TTC549 (cell line): ENCODE data around the gene PRKG1.

Experiments used
- FAIRE-seq: peaks from 2 replicates; lab custom pipeline; 2012; peaks lifted over from hg19 to GRCh38; lab: Jason Lieb, UNC

Gene PRKG1

DNA sequence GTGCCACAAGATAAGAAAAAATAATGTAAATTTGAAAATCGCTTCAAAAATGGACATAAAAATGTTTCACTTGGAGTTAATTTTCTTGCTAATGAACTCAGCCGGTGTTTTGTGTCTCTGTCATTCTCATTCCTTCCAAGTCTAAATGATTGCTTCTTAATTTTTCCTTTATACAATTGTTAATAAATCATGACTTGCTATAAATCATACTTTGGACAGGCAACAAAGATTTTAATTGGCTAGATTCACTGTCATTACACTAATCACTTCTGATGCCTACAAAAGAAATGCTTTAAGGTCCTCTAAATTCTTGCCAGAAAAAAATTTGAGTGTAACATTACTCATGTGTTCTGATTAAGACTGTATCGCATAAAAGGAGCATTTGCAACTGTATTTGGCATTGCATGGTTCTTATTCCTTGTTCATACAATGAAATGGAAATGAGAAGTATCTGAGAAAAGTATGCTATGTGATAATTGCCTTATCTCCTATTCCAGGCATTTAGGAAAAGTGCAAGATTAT lies 1000.3 kb downstream of the PRKG1 start:
- no peak for FAIRE-seq

DNA sequence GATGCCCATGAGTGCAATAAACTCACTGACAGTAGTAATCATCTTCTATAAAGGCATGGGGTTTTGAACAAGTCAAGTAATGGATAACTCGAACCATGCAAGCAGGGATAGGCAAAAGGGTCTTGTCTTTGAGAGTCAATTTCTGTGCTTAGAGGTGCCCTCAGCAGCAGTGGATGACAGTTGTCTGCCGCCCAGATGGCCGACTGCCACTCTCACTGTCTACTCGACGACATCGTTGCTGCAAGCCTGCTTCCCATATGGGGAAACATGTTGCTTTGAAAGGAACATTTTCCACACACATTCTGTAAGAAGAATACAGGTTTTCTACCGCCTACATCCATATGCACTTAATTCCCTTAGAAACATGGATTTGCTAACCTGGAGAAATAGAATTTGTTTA lies 1003.5 kb downstream of the PRKG1 start:
- no peak for FAIRE-seq

DNA sequence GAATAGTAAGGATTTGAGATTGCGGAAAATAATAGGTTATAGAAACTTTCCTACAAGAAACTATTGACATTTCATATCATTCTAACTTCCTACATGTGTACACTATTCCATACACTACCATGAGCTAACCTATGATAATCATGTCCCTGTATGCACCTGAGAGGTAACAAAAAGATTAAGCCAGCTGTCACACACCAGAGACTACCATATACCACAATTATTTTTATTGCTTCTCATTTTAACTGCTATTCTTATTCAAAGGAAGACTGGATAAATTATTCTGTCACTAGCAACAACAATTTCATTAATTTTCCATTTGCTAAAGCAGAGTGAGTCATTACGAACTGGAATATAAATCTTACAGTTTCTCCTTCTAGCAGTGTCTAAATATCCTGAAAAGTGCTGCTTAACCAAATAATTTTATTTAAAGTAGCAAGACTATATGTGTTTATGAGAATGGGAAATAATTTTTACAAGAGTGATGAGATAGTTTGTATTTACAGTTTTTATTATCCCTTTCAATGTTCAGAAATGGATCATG lies 1004.2 kb downstream of the PRKG1 start:
- no peak for FAIRE-seq

DNA sequence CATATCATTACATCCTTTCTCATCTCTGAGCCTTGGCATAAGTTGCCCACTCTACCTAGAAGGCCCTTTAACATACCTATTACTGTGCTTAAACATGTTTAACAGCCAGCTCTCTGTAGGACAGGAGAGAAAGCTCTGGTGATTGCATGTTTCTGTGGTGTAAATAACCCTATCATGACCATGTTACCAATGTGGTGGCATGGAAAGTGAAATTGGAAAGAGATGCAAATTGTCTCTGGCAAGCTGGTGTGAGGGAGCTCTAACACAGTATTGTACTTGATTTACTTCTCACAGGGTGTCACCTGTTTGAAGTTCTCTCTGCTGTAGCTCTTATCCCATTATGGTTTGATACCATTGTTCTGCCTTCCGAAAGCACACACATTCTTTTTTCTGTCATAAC lies 1008.0 kb downstream of the PRKG1 start:
- no peak for FAIRE-seq

DNA sequence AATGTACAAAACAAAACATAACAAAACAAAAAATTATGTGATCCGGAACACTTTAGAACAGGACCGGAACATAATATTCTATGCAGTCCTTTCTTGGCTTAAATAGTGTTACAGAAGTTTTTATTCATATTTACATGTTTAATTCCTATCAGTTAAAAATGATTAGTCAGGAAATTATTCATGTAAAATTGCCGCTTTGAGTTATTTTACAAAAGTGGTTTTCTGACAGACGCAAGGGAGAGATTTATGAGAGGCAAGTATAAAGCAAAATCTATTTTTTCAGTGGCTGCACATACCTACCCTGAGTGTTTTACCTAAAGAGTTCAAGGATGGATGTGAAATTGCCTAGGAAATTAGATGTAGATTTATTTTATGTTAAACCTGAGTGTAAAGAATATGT lies 1009.1 kb downstream of the PRKG1 start:
- no peak for FAIRE-seq

DNA sequence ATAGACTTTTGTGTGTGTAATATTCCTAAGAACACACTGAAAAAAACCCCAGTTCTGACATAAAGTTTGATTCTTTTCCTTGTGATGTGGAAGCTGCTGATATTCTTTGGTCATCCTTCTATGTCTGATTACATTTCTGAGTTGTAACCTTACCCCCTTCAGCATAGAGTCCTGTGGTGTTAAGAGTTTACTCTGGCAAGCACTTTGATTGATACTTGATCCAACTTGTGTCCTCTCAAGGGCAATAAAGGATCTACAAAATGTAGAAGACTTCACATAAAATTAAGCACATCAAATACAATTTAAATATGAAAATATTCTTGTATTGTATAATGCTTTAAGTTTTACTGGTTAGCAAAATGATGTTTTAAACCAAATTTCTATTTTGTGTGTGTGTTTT lies 1018.1 kb downstream of the PRKG1 start:
- no peak for FAIRE-seq

DNA sequence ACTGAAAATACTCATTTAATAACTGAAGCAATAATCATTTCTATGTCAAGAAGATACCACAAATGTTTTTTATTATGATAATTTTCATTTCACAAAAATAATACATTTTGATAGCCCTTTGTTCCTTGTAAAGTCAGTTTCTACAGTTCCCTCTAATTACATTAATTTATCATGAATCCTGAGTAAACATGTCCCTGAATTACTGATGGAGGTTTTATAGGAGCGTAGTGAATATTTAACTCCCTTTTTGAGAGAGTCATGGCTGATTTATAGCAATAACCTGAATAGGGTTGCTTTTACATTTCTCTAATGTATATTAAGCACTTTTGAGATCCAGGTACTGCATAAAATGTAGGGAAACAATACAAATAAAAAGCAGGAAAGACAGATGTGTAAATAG lies 1023.8 kb downstream of the PRKG1 start:
- FAIRE-seq = no peak

DNA sequence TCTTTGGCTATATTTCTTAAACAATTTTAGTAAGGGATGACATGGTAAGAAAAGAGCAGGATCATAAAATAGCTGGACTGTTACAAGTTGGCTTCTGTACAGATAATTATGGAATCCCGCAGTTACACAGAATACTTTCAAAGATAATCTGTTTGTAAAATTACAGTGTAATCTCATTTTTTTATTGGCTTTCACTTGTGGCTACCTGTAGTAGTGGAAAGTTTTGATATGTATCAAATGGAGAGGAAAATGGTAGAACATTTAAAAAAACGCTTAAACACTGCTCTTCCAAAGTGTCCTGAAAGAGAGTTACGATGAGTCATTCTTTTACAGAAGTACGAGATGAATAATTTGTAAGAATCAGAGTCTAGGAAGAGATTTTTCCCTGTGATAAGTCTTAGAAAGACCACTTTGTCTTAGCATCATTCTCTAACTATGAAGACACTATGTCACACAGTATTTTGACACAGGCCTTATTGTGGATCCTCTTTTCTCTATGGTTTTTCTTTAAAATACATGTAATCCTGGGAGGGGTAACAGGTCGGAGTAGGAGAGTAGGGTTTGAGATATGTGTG lies 1024.8 kb downstream of the PRKG1 start:
- no peak for FAIRE-seq

DNA sequence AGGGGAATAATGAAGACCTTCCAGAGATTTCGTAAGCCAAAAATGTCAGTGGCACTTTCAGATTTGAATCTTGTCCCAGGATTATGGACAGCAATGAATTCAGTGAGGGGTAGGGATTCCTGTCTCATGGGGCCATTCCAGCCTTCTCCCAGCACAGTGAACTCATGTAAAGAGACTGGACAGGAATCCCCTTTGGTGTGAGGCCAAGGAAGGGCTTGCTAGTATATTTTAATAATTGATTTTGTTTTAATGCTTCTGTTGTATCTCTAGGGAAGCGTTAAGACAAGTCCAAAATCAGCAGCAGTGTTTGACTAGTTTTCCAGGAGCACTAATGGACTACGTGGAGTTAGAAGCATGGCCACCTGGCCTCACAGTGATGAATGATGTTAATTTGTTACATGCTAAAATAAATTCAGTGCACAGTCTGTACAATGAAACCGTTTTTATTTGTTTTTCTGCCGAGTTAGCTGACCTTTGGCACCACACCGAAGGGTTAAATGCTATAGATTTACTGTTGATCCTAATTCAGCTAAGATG lies 1025.8 kb downstream of the PRKG1 start:
- FAIRE-seq = no peak

DNA sequence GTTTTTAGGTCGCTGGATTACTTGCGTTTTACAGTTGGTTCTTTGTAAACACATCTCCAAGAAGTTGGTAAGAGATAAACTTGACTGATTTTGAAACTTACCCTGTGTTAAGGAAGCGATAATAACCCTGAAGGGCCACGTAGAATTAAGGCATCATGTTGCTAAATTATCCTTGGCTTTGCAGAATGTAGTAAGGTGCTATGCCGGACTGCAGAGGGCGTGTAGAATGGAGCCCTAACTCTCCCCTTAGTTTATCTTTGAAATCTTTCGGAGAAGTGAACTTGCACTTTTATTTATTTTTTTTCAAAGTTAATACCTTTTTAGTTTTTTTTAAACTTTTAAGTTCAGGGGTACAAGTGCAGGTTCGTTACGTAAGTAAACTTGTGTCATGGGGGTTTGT lies 1031.0 kb downstream of the PRKG1 start:
- no peak for FAIRE-seq

DNA sequence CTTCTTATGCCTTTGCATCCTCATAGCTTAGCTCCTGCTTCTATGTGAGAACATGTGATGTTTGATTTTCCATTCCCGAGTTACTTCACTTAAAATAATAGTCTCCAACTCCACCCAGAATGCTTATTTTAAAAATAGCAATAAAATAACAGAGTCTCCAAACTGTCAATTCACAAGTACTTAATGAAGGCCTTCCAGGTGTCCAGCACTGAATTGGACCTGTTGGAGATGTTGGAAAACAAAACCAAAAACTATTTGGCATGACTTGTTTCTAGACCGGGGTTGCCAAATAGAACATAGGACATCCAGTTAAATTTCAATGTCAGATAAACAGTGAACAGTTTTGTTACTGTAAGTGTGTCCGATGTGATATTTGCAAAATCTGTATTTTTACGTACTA lies 1031.7 kb downstream of the PRKG1 start:
- no peak for FAIRE-seq

DNA sequence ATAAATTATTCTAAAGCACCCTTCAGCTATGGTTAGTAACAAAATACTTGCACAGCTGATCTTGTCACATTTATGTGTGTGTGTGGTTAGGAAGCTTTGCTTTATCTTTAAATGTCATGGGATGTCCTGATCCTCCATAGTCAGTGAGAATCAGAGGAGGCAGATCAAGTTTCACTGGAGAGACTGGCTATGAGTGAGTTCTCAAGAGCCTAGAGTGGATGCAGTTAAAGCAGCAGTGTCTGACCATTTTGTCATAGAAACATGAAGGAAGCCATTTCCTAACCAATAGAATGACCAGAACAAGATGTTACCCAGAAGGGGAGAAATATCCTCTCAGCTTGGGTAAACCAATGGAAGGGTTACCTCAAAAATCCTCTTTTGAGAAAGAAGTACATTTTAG lies 1032.6 kb downstream of the PRKG1 start:
- no peak for FAIRE-seq

DNA sequence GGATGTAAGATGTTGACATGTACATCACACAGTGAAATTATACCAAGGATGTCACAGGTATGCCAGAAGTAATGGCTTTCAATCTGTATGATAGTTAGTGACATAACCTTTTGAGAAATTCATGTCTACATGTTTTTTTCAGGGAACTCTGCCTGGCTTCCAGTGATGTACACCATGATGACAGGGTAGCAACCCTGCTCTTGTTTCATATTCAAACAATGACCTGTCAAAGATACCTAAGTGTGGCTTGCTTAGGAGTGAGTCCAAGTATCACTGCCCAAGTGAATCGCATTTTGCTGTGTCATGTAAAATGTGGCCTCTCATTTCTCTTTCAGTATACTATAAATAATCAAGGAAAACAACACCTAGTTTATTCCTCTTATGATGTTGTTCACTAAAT lies 1033.9 kb downstream of the PRKG1 start:
- no peak for FAIRE-seq

DNA sequence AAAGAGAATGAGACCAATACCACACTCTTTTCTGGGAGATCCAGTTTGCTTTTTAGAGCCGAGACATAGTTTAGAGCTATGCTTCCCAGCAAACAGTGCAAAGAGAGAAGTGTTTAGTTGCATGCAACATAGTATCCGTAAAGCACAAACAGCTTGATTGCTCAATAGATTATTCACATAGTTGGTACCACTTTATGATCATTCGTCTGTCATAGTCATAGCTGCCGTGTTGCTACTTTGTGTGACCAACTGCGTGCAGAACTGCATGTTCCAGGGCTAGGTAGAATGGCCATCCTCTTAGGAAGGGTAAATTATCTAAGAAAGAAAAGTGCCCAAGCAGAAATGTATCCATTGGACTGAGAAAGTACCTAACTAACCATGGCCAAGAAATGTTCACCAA lies 1036.3 kb downstream of the PRKG1 start:
- FAIRE-seq = no peak

DNA sequence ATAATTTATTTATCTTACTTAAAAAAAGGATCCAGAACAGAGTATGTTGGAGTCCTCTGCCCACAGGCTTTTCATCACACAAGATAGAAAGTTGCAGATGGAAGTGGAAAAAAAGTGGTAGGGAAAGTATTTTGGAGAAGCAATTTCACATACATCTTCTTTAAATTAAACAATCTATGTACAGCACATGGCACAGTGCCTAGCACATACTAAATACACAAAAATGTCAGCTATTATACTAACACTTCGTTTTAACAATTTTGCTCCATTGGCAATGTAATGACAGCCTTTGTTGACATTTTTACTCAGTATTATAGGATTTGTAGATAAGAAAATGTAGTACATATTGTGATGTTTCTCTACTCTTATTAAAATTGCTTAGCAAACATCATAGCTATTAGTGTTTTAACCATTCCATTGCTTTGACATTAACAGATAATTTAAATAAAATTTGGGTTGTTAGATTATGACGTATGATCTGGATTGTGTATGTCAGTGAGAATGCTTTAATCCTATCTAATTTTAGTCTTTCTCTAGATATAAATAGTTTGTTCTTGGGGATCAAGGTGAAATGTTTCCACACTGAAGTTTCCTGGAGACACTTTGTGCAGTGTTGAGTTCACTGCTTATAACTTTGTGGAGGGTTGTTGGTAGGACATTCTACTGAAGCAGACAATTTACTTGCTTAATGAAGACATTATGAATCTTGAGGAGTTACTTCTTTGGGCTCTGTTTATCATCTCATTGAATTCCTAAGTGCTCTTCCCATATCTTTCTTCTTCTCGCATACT lies 1037.0 kb downstream of the PRKG1 start:
- no peak for FAIRE-seq

DNA sequence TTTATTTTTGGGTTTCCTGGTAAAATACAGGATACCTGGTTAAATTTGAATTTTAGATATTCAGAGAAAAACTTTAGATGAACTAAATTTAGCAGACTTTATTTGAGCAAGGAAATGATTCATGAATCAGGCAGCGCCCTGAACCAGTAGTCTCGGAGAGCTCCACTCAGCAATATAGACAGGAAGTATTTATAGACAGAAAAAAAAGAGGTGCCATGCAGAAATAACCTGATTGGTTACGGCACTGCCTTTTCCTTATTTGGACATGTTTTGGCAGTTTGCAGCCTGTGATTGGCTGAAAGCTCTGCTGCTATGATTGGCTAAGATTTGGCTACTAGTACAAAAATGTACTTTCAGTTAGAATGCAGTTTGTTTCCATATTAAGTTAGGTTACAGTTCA lies 1041.5 kb downstream of the PRKG1 start:
- FAIRE-seq = no peak

DNA sequence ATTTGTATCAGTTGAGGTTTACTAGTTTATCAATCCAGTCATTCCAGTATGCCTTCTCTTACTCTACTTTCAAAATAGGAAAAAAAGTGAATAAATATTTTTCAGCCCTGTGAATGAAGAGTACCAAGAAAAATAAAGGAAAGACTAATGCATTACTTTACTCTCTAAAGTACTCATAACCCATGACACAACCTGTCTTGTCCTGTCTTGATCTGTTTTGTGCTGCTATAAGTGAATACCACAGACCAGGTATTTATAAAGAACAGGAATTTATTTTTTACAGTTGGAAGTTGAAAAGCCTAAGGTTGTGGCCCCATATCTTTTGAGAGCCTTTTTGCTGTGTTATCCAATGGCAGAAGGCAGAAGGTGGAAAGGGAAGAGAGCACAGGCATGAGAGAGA lies 1045.2 kb downstream of the PRKG1 start:
- FAIRE-seq = no peak

DNA sequence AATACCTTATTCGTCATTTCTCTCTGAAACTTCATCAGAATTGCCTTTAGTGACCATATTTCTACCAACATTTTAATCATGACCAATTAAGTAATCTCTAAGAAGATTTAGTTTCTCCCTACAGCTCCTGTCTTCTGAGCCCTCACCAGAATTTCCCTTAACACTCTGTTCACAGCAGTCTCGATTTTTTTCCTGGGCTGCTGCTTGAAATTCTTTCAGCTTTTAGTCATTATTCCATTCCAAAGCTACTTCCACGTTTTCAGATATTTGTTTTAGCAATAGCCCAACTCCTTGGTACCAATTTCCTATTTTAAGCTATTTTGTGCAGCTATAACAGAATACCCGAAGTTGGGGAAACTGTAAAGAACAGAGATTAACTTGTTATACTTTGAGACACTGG lies 1047.4 kb downstream of the PRKG1 start:
- no peak for FAIRE-seq

DNA sequence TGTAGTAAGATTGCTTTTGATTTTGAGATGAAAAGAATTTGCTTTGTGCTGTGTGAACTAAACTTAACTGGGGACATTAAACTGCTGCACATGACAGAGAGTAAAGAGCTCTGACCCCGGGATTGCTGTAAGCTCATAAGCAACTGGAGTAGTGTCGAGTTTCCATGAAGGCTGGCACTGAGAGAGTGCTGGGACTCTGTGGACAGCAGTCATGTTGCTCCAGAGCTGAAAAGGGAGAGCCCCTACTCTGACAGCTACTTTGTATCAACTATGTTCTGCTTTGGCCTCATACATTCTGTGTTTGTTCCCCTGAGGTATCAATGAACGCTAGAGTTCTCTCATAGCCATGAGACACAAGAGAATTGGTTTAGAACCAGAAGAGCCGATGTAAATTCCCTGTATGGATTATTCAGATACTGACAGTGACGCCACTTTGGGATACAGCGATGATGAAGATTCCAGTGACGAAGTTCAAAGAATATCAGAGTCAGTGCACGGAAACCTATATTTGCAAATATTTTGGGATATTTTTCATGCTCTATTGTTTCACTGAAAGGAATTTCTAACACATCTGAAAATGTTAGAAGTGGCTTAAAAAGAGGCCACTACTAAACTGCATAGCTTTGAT lies 1053.9 kb downstream of the PRKG1 start:
- no peak for FAIRE-seq

DNA sequence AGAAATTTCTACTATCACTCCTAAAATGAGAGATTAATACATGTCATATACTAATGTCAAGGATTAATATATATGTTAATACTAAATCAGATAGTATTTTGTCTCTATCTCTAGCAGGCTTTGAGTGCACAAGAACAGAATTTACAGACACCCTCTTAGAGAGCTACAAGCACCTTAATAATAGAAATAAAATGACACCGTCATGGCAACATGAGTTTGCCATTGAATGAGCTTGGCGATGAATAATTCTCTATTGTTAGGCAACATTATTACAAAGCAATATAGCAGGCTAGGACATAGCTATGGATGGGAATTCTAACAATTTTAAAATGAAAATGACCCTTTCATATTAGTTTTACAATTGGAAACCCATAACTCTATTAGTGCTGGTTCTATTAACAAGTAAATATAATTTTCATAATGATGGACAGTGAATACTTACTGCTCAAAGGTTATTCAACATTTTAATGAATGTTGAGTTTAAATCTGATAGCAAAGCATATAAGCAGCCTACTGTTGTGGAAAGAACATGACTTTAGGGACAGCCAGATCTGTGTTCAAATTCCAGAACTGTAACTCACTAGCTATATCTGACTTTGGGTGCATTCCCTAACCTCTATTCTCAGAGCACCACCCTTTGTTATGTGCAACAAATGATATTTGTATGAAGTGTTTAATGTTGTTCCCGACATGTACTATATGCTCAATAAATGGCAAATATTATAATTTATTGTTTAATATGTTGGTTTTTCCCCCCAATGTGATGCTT lies 1055.3 kb downstream of the PRKG1 start:
- no peak for FAIRE-seq

DNA sequence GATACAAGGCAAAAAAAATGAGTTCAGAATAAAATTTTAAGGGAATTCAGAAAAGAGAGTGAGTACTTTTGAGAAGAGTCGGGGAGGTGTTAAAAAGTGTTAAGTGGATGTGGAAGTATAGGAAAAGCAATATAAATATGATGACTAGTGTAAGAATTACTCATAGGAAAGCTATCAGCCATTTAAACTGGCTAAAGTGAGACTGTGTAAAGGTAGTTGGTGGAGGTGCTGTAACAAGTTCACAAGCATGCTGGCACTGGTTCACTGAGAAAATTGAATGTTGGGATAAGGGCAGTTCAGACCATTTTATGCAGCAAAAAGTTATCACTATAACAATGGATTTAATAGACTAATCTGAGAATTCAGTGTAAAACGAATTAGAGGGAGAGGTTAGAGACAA lies 1060.8 kb downstream of the PRKG1 start:
- FAIRE-seq = no peak

DNA sequence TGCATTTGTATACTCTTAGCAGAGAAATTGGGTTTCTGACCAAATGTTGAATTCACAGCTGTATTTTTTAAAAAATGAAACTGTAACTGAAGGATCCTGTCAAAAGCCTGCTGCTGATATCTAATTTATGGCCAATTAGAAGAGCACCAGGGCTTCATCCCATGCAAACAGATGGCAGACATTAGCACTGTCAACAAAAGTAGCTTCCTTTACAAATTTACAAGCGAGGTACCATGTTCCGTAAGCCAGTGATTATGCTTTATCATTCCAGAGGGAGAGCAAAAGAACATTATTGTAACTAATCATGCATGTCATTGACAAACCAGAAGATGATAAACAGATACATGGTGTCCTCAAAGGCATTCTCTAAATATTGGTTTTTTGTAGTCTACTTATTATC lies 1062.6 kb downstream of the PRKG1 start:
- FAIRE-seq = no peak
